ENCODE measurements around the gene SYNDIG1.

The SYNDIG1 gene

GRCh38 chr20:24469116-24469893 is at the start of gene SYNDIG1:
Gene SYNDIG1 (plus strand): TSS chr20:24469629. CDS start chr20:24543098, 73,469 bp downstream.
- no peak for DNase-seq

GRCh38 chr20:24419786-24420185 is 49.6 kb upstream of the SYNDIG1 start:
- no peak for DNase-seq

GRCh38 chr20:24420567-24420966 is 48.9 kb upstream of the SYNDIG1 start:
- no peak for DNase-seq

- DNase-seq: no peak
These were observed 48.4 kb upstream of the SYNDIG1 start for GRCh38 chr20:24421071-24421470.

GRCh38 chr20:24422091-24422760 is 47.2 kb upstream of the SYNDIG1 start:
- DNase-seq: no peak

GRCh38 chr20:24423390-24424313 is 45.8 kb upstream of the SYNDIG1 start:
- DNase-seq: no peak

- no peak for DNase-seq
These were observed 43.8 kb upstream of the SYNDIG1 start for GRCh38 chr20:24425523-24426135.

GRCh38 chr20:24431279-24432045 is 38.0 kb upstream of the SYNDIG1 start:
- DNase-seq: no peak

- no peak for DNase-seq
These were observed 37.4 kb upstream of the SYNDIG1 start for GRCh38 chr20:24432046-24432442.

GRCh38 chr20:24436160-24436559 is 33.3 kb upstream of the SYNDIG1 start:
- no peak for DNase-seq

- DNase-seq: no peak
These were observed 32.0 kb upstream of the SYNDIG1 start for GRCh38 chr20:24437196-24438082.

- no peak for DNase-seq
These were observed 31.1 kb upstream of the SYNDIG1 start for GRCh38 chr20:24438331-24438730.

- no peak for DNase-seq
These were observed 29.6 kb upstream of the SYNDIG1 start for GRCh38 chr20:24439737-24440387.

- no peak for DNase-seq
These were observed 27.8 kb upstream of the SYNDIG1 start for GRCh38 chr20:24441661-24442060.

- no peak for DNase-seq
These were observed 26.5 kb upstream of the SYNDIG1 start for GRCh38 chr20:24442909-24443308.

- DNase-seq: no peak
These were observed 26.0 kb upstream of the SYNDIG1 start for GRCh38 chr20:24443436-24443835.

GRCh38 chr20:24444526-24445190 is 24.8 kb upstream of the SYNDIG1 start:
- DNase-seq: no peak

- DNase-seq: no peak
These were observed 23.8 kb upstream of the SYNDIG1 start for GRCh38 chr20:24445510-24446170.

- DNase-seq: no peak
These were observed 22.6 kb upstream of the SYNDIG1 start for GRCh38 chr20:24446811-24447210.
